ENCODE measurements around the gene PTCH1.

The PTCH1 gene

DNA sequence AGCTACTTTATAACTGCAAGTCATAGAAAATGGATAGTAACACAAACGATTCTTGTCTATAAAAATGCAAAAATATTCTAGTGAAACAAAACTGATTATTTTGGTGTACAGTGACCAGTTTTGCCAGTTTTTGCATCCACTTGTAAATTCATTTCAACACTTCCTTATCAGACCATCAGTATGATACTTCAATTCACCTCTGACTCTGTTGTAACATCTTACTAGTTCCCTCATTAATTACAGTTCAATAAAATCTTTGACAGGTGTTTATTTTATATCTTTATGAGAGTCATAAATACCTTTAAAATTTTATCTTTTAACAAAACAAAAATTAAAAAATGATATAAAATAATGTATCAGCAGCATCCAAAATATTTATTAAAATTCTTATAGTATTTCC lies 13.1 kb upstream of the PTCH1 start:
- no peaks in the 10 kb centered on the region for H3K9me3 ChIP-seq (replicated peaks; ENCODE audit: insufficient read depth, low read length)
- TF ChIP-seq EZH2 (optimal IDR thresholded peaks at IDR 0.05; ENCODE audit: low read depth, low read length) (no peak), EZH2phosphoT487 (IDR thresholded peaks at IDR 0.05; ENCODE audit: low read length) (no peak)
- TF ChIP-seq, protein P1, sequence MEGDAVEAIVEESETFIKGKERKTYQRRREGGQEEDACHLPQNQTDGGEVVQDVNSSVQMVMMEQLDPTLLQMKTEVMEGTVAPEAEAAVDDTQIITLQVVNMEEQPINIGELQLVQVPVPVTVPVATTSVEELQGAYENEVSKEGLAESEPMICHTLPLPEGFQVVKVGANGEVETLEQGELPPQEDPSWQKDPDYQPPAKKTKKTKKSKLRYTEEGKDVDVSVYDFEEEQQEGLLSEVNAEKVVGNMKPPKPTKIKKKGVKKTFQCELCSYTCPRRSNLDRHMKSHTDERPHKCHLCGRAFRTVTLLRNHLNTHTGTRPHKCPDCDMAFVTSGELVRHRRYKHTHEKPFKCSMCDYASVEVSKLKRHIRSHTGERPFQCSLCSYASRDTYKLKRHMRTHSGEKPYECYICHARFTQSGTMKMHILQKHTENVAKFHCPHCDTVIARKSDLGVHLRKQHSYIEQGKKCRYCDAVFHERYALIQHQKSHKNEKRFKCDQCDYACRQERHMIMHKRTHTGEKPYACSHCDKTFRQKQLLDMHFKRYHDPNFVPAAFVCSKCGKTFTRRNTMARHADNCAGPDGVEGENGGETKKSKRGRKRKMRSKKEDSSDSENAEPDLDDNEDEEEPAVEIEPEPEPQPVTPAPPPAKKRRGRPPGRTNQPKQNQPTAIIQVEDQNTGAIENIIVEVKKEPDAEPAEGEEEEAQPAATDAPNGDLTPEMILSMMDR (IDR thresholded peaks at IDR 0.05; ENCODE audit: low read length), result no peak
- H3K27me3 ChIP-seq (replicated peaks; ENCODE audit: insufficient read depth, low read length), result no peaks in the 10 kb centered on the region

DNA sequence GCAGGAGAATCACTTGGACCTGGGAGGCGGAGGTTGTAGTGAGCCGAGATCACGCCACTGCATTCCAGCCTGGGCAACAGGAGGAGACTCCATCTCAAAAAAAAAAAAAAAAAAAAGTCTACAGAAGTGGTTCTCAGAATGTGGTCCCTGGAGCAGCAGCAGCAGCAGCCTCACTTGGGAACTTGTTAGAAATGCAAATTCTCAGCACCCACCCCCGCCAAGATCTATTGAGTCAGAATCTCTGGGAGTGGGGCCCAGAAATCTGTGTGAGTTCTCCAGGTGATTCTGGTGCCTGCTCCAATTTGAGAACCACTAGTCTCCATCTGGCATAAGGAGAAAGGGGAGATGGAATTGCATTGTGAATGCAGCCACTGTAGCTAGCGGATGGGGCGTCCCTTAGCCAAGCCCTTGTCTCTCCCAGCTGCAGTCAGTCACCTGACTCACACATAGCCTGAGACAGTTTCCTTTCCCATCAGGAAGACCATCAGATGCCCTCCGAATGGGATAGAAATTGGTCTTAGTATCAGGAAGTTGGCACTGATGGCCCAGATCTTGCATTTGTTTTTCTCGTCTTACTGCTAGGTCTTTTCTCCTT lies 12.2 kb upstream of the PTCH1 start:
- Histone ChIP-seq H3K4me1 (ENCODE audit: low read length) (no peaks in the 10 kb centered on the region), H3K27ac (ENCODE audit: low read length) (no peak overlapping the region), H3F3A (ENCODE audit: insufficient read depth, low read length) (no peaks in the 10 kb centered on the region), H3K36me3 (replicated peaks; ENCODE audit: insufficient read depth, low read length) (no peaks in the 10 kb centered on the region), H3K4me2 (ENCODE audit: low read depth, low read length) (no peak overlapping the region), H3K9me3 (replicated peaks; ENCODE audit: insufficient read depth, low read length) (no peaks in the 10 kb centered on the region), H3K9me2 (replicated peaks; ENCODE audit: insufficient read depth, low read length) (no peaks in the 10 kb centered on the region), H3K4me3 (ENCODE audit: low read length) (no peak overlapping the region), H2AFZ (ENCODE audit: low read length) (no peak overlapping the region), H3K9ac (ENCODE audit: low read length) (no peak overlapping the region), H4K20me1 (ENCODE audit: insufficient read depth, low read length) (no peaks in the 10 kb centered on the region), H3K79me2 (ENCODE audit: low read length) (no peaks in the 10 kb centered on the region), H3K27me3 (replicated peaks; ENCODE audit: insufficient read depth, low read length) (no peaks in the 10 kb centered on the region)
- no peak for DNase-seq
- TF ChIP-seq, protein P1 (IDR thresholded peaks at IDR 0.05; ENCODE audit: low read length), result no peak
- TF ChIP-seq EZH2phosphoT487 (IDR thresholded peaks at IDR 0.05; ENCODE audit: low read length), result no peak
- TF ChIP-seq EZH2 (optimal IDR thresholded peaks at IDR 0.05; ENCODE audit: low read depth, low read length), result no peak

More for the DNA sequence above, 13.1 kb upstream of the PTCH1 start:
- Histone ChIP-seq H3K36me3 (replicated peaks; ENCODE audit: insufficient read depth, low read length) (no peaks in the 10 kb centered on the region), H3K9ac (ENCODE audit: low read length) (no peak overlapping the region), H3F3A (ENCODE audit: insufficient read depth, low read length) (no peaks in the 10 kb centered on the region), H3K9me2 (replicated peaks; ENCODE audit: insufficient read depth, low read length) (no peaks in the 10 kb centered on the region), H3K79me2 (ENCODE audit: low read length) (no peaks in the 10 kb centered on the region), H3K4me2 (ENCODE audit: low read depth, low read length) (no peak overlapping the region), H3K4me1 (ENCODE audit: low read length) (no peaks in the 10 kb centered on the region), H2AFZ (ENCODE audit: low read length) (no peak overlapping the region), H4K20me1 (ENCODE audit: insufficient read depth, low read length) (no peaks in the 10 kb centered on the region), H3K4me3 (ENCODE audit: low read length) (no peak overlapping the region), H3K27ac (ENCODE audit: low read length) (no peak overlapping the region)
- DNase-seq, result no peak

DNA sequence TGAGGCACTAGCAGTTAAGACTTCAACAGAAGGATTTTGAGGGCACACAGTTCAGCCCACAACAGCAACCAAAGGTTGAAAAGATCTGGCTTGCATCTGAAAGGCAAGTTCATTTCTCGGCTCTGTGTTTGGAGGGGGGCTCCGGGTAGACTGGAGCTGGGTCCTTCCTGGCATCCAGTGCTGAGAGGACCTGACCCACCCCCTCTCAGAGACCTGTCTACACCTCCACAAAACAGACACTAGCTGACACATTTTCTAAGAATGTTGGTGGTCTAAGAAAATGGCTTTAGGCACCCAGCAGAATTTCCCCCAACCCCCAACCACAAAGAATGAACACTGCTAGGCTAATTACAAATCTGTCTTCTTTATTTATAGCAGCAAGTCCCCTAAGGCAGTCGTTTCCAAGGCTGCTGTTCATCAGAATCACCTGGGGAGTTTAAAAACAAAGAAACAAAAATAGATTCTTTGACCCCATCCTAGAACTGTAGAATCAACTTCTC lies 6.2 kb upstream of the PTCH1 start:
- Histone ChIP-seq H3K36me3 (replicated peaks; ENCODE audit: insufficient read depth, low read length) (no peaks in the 10 kb centered on the region), H3K9ac (ENCODE audit: low read length) (no peak overlapping the region), H3K27ac (ENCODE audit: low read length) (no peak overlapping the region), H3K4me2 (ENCODE audit: low read depth, low read length) (no peak overlapping the region), H3K27me3 (replicated peaks; ENCODE audit: insufficient read depth, low read length) (no peaks in the 10 kb centered on the region), H3K9me2 (replicated peaks; ENCODE audit: insufficient read depth, low read length) (no peaks in the 10 kb centered on the region), H2AFZ (ENCODE audit: low read length) (no peak overlapping the region), H3K4me3 (ENCODE audit: low read length) (no peak overlapping the region), H3K79me2 (ENCODE audit: low read length) (no peaks in the 10 kb centered on the region), H3K4me1 (ENCODE audit: low read length) (no peaks in the 10 kb centered on the region), H3F3A (ENCODE audit: insufficient read depth, low read length) (no peaks in the 10 kb centered on the region), H3K9me3 (replicated peaks; ENCODE audit: insufficient read depth, low read length) (no peaks in the 10 kb centered on the region), H4K20me1 (ENCODE audit: insufficient read depth, low read length) (no peaks in the 10 kb centered on the region)
- TF ChIP-seq, protein P1 (IDR thresholded peaks at IDR 0.05; ENCODE audit: low read length), result no peak
- TF ChIP-seq EZH2phosphoT487 (IDR thresholded peaks at IDR 0.05; ENCODE audit: low read length), result no peak
- no peak for TF ChIP-seq EZH2 (optimal IDR thresholded peaks at IDR 0.05; ENCODE audit: low read depth, low read length)
- no peak for DNase-seq
